ENCODE results near the gene C1QTNF9B.

DNA sequence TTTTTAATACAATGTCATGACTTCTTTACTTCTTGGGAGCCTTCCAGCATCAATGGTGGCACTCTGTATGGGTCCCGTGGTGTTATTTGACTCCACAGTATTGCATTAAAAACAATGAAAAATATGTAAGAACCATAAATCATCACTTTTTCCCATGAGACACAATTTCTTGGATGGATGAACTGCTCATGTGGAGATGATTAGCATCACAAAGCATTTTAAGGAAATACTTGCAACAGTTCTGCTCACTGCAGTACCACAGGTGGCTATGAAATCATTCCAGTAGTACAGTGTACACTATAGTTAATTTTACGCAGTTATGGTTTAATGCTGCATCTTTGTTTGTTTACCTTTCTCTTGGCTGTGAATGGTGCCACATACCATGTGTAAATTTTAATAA lies 37.2 kb upstream of the C1QTNF9B start:
- TF ChIP-seq, protein P1, sequence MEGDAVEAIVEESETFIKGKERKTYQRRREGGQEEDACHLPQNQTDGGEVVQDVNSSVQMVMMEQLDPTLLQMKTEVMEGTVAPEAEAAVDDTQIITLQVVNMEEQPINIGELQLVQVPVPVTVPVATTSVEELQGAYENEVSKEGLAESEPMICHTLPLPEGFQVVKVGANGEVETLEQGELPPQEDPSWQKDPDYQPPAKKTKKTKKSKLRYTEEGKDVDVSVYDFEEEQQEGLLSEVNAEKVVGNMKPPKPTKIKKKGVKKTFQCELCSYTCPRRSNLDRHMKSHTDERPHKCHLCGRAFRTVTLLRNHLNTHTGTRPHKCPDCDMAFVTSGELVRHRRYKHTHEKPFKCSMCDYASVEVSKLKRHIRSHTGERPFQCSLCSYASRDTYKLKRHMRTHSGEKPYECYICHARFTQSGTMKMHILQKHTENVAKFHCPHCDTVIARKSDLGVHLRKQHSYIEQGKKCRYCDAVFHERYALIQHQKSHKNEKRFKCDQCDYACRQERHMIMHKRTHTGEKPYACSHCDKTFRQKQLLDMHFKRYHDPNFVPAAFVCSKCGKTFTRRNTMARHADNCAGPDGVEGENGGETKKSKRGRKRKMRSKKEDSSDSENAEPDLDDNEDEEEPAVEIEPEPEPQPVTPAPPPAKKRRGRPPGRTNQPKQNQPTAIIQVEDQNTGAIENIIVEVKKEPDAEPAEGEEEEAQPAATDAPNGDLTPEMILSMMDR (IDR thresholded peaks at IDR 0.05; ENCODE audit: insufficient read depth, low read length, poor library complexity, severe bottlenecking): no peak
- no peak for TF ChIP-seq EZH2phosphoT487 (conservative IDR thresholded peaks at IDR 0.05; ENCODE audit: low read length)
